GM19467 (cell line): ENCODE data around the gene HIVEP1.

Experiments
- ATAC-seq: cut with Tn5 transposase; IDR thresholded peaks from one replicate; pipeline ENCODE4 v1.9.1; 2021; ENCODE audit warnings: mild to moderate bottlenecking, moderate library complexity; ENCODE audit not compliant: unreplicated experiment

HIVEP1 gene

GRCh38 chr6:11992086-11992485 is 20.0 kb upstream of the HIVEP1 start:
- no peak for ATAC-seq

DNA sequence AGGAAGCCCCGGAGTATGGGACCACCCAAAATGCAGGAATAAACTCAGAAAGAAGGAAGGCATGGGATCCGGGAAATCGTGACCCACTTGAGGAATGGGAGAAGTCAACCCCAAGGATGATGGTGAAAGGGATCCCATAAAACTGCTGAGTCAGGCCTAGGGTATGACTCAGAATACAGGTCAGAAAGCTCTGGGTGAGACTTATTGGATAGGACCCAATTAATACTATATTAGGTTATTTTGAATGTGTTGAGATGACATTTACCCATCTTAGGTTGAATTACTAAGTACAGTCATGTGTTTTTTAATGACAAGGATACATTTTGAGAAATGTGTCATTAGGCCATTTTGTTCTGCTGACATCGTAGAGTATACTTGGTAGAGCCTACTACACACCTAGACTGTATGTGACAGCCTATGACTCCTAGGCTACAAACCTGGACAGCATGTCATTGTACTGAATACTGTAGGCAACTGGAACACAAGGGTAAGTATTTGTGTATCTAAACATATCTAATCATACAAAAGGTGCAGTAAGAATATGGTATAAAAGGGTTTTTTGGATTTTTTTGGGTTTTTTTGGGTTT is 17.1 kb upstream of the HIVEP1 start:
- ATAC-seq = no peak

GRCh38 chr6:11996751-11997150 is 15.4 kb upstream of the HIVEP1 start:
- ATAC-seq = no peak

DNA sequence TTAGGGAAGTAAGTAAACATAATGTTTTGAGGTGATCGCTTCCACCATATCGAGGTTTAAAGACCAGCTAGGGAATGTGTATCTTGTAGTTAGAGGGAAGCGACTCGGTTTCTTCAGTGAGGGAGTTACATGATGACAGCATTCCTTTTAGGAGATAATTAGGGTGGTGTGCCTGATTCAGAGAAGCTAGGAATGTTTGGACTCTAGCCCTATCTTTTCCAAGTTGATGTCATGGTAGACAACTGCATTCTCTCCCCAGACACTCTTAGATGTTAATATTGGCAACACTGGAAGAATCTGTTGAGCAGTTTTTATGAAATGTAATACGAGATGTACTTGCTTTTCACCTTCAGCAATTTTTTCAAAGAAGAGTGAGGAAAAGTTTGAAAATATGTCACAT is 12.9 kb upstream of the HIVEP1 start:
- no peak for ATAC-seq

- no peak for ATAC-seq
Measured at GRCh38 chr6:12000174-12000573, 11.9 kb upstream of the HIVEP1 start.

DNA sequence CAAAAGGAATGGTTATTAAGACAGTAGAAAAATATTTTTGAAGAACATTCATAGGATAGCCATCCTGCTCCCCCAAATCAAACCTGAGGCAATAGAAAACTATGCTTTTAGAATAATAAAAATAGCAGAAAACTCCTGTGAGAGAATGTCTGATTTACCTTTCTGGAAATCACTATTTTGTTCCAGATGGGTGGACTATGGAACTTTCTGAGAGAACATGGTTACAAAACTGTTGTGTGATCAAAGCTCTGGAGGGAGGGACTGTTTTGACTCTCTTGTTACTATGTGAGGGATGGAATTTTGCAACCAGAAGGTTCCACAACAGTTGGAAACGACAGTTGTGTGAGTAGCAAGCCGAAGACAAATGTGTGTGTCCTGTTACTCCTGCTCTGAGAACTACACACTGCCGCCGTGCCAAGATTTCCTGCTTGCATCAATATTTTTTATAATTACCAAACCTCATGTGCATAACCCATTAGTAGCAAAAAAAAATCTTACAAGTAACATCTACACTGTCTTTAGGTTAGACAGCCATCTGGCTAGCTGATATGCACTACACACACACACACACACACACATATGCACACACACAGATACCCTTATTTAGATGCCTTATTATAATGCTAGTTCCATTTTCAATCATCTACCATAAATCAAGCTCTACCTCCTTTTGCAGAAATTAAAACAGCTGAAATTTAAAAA is 11.0 kb upstream of the HIVEP1 start:
- no peak for ATAC-seq

GRCh38 chr6:12001706-12002435 is 10.2 kb upstream of the HIVEP1 start:
- ATAC-seq = no peak

DNA sequence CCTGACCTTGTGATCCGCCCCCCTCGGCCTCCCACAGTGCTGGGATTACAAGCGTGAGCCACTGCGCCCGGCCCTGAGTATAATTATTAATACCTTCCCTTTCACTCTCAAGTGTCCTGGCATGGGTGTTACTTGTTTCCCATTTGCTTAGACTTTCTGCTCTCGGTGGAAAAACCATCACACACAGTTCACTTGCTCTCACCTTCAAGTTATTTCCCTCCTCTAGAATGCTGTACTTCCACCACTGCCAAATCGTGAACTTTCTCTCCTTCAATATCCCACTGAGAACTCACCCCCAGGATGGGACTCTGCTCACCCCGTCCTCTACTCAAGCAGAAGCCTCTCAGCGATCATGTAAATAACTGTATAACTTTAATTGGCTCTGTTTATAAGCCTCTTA is 4.6 kb upstream of the HIVEP1 start:
- no peak for ATAC-seq

GRCh38 chr6:12007887-12008286 is 4.2 kb upstream of the HIVEP1 start:
- no peak for ATAC-seq

- peak; percentile 31 for ATAC-seq
Measured at GRCh38 chr6:12008366-12009179, 3.5 kb upstream of the HIVEP1 start.

- ATAC-seq = no peak
Measured at GRCh38 chr6:12009180-12009685, 2.9 kb upstream of the HIVEP1 start.

DNA sequence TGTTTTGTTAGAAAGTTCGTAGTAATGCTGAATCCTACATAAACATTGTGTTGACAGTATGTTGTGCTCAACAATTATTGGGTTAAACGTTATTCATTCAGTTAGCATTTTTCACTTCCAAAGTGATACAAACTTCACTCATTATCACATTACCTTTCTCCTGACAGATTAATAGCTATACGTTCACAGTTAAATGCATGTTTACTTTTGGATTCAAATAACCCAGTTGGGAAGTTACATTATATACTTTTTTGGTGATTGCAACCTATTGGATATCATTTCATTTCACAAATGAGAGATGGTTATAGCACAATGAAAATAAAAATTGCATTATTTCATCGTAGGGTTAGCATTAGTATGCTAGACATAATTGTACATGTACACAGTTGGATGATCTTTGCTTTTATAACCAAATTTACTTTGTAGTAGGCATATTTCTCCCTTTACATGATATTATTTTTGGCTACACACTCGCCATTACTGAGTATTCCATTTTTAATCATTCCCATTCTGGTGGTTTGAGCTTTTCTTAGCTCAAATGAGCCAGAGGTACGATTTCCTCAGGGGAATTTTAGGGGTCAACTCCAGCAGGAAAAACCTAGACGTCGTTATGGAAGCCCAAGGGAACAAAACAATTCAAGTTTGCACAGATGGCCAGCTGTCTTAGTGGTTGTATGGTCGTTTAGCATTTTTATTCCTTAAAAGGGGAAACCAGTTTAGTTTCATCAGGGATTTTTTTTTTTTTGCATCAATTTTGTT is 2.1 kb upstream of the HIVEP1 start:
- no peak for ATAC-seq

DNA sequence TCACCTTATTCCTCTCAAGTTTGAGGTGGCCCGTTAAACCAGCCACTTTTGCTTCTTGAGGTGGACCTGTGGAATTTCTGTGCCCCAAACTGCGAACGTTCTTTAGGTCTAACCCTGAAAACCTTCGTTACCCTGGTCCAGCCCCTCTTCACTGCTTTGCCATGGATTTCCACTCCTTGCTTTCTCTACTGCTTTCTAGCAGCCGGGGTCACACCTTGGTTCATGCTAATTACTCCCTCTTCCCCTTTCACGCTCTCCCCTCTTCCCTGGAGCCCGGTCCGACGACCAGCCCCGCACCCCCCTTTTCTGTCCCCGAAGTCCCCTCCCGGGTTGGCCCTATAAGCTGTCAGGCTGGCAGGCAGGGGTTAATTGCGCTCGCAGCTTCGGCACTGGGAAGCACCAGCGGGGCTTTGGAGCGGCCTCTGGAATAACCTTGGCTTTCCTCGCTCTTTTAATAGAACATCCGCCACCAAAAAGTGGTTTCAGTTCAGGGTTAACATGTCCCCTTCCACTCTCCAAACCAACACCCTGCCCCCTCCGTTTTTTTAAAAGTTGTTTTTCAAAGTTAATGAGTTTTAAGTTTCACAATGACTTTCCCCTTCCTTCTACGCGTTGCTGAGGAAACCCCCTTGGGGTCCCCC is 1.4 kb upstream of the HIVEP1 start:
- ATAC-seq = peak; percentile 25

DNA sequence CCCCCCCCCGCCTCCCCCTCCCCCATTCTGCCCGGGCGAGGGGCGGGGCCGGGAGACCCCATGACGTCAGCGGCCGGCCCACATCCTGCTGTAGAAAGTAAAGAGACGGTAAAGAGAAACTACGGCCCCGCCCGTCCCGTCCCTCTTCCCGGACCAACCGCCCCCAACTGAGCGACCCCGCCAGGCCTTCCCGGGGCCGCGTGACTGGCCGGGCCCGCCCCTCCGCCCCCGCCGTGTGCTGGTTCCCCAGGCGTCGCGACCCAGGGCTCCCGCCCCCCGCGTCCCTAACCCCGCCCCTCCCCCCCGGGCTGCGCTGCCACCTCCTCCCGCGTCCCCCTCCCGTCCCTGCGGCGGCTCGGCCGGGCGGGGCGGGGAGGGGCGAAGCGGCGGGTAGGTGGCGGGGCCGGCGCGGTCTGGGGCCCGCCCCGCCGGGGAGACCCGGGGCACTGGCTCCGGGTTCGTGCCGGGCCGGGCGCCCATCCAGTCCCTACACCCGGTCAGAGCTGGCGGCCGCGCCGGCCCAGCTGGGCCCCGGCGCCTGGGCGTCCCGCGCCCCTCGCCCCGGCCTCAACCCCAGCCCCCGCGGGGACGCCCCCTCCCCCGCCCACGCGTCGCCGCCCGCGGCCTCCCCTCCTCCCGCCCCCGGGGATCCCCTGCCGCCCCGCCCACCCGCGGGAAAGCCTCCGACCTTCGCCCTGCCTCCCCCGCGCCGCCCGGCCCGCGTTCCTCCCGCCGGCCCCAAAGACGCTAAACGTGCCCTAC is 655 bp upstream of the HIVEP1 start:
- peak; percentile 57 for ATAC-seq

GRCh38 chr6:12012558-12013306 is 620 bp downstream of the HIVEP1 start:
- ATAC-seq = no peak

DNA sequence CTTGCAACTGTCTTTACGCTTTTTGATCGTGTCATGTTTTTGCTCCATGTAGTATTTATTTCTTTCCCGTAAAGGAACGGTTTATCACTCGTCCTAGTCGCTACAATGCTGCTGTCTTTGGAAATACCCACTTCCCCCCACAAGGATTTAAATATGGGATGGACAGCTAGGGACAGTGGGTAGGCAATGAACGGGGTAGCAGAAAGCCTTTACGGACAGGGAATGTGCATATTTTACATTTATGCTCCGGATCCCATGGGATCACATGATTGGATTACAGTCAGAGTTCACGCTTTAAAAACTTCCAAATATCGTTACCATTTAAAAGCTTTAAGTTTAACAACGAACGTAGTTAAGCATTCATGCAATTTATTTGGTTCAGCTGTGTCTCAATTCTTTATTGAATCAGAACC is 1.2 kb downstream of the HIVEP1 start:
- ATAC-seq = no peak

DNA sequence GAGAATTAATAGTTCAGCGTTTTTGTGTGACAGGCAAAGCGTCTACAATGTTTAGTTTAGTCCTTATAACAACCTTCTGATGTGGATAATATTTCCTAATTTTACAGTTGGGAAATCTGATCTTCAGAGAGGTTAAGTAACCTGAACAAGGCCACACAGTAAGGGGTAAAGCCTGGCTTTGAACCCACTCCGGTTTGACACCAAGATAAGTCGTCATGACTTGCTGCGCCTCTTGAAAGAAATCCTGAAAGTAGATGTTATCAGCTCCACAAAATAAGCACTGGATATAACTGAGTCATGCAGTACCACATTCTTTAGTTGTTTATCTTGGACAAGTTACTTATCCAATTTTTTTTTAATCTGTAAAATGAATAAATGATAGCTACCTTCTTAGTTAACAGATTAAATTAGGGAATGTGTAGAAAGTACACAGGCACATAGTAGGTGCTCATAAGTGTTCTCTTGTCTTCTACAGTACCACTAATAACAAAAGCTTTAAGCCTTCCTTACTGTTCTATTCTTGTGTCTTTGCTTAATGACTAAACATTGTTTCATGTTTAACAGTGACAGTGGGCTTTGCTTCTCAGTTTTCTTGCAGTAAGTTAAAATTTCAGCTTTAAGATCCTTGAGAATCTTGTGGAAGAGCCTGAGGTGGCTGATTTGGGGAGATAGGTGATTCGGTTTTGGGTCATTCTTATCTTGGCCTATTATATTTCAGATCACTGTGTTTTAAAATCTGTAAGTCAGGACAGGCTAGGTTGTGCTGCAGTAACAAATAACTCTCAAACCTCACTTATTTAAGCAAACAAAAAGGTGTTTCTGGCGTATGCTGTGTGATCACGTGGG is 2.1 kb downstream of the HIVEP1 start:
- no peak for ATAC-seq

GRCh38 chr6:12014873-12015149 is 2.7 kb downstream of the HIVEP1 start:
- ATAC-seq = no peak
